T-helper 17 cell (primary cell): ENCODE data around the gene SYNGR3. TPM values are rescaled to one million over a fixed set of nuclear protein-coding genes. Genes with fewer than 3 reads are reported as not detected.
A peak's percentile ranks its signal among the peaks of the same experiment; 100 is the strongest.

Experiments used
- ATAC-seq: fragments of 150-1000 bp; cut with Tn5 transposase; 2 replicates; pipeline ENCODE4 v1.10.0; 2021; ENCODE audit warnings: mild to moderate bottlenecking, moderate library complexity
- DNase-seq, 3 donors: peaks; one replicate each; pipeline versions ENCODE4 v3.0.0 to v3.0.0-alpha.2; 2020 to 2021
- H3K9me3 ChIP-seq: one replicate; pipeline ENCODE4 v1.7.0; 2013; ENCODE audit warnings: low read length, mild to moderate bottlenecking; ENCODE audit not compliant: control insufficient read depth, poor library complexity, severe bottlenecking
- H3K27ac Mint-ChIP-seq: one replicate; pipeline ENCODE4 v1.8.0; 2022; ENCODE audit warnings: mild to moderate bottlenecking, moderate library complexity, mixed read lengths
- H3K27me3 Mint-ChIP-seq: one replicate; pipeline ENCODE4 v1.8.0; 2022; ENCODE audit warnings: mixed read lengths
- H3K36me3 Mint-ChIP-seq: one replicate; pipeline ENCODE4 v1.8.0; 2022; ENCODE audit warnings: low read depth, mixed read lengths
- H3K4me1 Mint-ChIP-seq: one replicate; pipeline ENCODE4 v1.8.0; 2022; ENCODE audit warnings: mild to moderate bottlenecking, mixed read lengths
- H3K4me3 Mint-ChIP-seq: one replicate; pipeline ENCODE4 v1.8.0; 2022; ENCODE audit warnings: mild to moderate bottlenecking, moderate library complexity, mixed read lengths
- total RNA-seq, 4 donors: library from RNA in 2 of 4; stranded (reverse) in 2 of 4; gene quantifications; one replicate each; pipeline ENCODE4 v1.2.3 and lab custom pipeline; 2022 to 2026

The SYNGR3 gene
- total RNA-seq, 2 donors from 2014 or later = 7.3 to 8.1 TPM

GRCh38 chr16:1985466-1986150 lies 4.2 kb upstream of the SYNGR3 start:
- no peak for DNase-seq
- H3K9me3 ChIP-seq = no peaks in the 10 kb centered on the region
- Mint-ChIP-seq H3K4me1 (peaks cover 14% of the 10 kb centered on the region), H3K36me3 (no peaks in the 10 kb centered on the region), H3K27ac (no peak overlapping the region), H3K4me3 (peak overlapping the region; percentile 87), H3K27me3 (peaks cover 21% of the 10 kb centered on the region)
- ATAC-seq = no peak

DNA sequence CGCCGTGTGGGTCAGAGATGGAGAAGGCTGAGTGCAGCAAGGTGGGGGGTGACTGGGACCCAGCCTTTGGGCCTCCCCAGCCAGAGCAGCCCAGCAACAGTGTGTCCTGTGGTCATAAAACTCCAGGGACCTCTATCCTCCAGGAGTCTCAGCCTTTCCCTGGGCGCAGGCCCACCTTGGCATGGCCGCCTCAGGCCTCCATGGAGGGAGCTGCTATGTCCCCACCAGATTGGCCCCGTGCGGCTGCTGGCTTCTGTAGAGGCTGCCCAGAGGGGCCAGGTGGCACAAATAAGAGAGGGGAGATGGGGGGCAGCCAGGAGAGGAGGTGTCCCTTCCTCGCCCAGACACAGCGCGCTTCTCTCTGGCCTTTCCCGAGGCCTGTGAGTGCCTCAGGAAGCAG lies 2.6 kb upstream of the SYNGR3 start:
- ATAC-seq = no peak
- H3K27ac Mint-ChIP-seq = no peak overlapping the region

GRCh38 chr16:1990101-1990350 lies 256 bp downstream of the SYNGR3 start:
- Mint-ChIP-seq H3K27me3 (peaks cover 5% of the 10 kb centered on the region), H3K4me3 (no peak overlapping the region), H3K36me3 (no peaks in the 10 kb centered on the region), H3K27ac (no peak overlapping the region), H3K4me1 (peaks cover 9% of the 10 kb centered on the region)
- no peaks in the 10 kb centered on the region for H3K9me3 ChIP-seq
- no peak for ATAC-seq
- DNase-seq = no peak

More for the DNA sequence above, 2.6 kb upstream of the SYNGR3 start:
- no peak overlapping the region for H3K4me3 Mint-ChIP-seq
- H3K27me3 Mint-ChIP-seq = peaks cover 9% of the 10 kb centered on the region
- H3K4me1 Mint-ChIP-seq = peaks cover 16% of the 10 kb centered on the region
- no peaks in the 10 kb centered on the region for H3K36me3 Mint-ChIP-seq
- no peak for DNase-seq
- H3K9me3 ChIP-seq = no peaks in the 10 kb centered on the region

DNA sequence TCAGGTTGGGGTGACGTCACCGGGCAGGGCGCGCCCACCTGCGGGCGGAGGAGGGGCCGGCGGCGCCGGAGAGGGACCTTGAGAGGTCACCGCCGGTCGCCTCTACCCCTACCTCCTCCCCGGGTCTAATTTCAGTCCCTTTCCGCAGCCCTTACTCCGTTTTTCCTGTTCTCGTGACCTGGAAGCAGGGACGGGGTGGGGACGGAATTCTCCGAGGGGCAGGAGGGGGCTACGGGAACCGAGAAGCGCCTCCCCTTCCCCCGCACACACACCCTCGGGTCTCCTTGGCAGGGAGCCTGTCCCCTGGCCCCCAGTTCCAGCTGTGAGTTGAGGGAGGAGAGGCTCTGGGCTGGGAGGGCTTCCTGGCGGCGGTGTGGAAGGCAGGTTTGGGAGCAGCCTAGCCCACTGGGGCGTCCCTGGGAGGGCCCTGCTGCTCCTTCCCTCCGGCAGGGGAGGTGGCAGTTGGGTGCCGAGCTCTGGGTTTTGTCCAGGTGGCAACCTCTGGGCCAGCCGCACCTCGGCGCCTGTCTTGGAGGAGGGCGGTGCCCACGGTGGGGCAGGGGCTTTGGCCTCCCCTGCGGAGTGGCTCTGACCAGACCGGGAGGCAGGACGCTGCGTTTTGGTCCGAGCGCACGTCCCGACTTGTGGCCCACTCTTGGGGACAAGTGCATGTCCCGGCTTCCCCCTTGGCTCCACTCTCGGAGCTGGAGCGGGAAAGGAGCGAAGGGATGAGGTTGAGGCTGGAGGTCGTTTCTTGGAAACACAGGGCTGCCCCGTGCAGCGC lies 773 bp downstream of the SYNGR3 start:
- ATAC-seq (no peak), DNase-seq (peak in 1 of 3 donors; percentile 32)
- Mint-ChIP-seq H3K27ac (peak overlapping the region; percentile 65), H3K4me3 (peak overlapping the region; percentile 79), H3K4me1 (peaks cover 11% of the 10 kb centered on the region), H3K27me3 (peaks cover 5% of the 10 kb centered on the region), H3K36me3 (no peaks in the 10 kb centered on the region)
- no peaks in the 10 kb centered on the region for H3K9me3 ChIP-seq

- Mint-ChIP-seq H3K36me3 (no peaks in the 10 kb centered on the region), H3K27ac (peak overlapping the region; percentile 65), H3K4me3 (peak overlapping the region; percentile 75), H3K4me1 (peaks cover 11% of the 10 kb centered on the region), H3K27me3 (peaks cover 5% of the 10 kb centered on the region)
- H3K9me3 ChIP-seq = no peaks in the 10 kb centered on the region
- ATAC-seq (peak; percentile 35), DNase-seq (peak in 1 of 3 donors; percentile 48)
Measured at GRCh38 chr16:1991135-1991551, 1.4 kb downstream of the SYNGR3 start.

DNA sequence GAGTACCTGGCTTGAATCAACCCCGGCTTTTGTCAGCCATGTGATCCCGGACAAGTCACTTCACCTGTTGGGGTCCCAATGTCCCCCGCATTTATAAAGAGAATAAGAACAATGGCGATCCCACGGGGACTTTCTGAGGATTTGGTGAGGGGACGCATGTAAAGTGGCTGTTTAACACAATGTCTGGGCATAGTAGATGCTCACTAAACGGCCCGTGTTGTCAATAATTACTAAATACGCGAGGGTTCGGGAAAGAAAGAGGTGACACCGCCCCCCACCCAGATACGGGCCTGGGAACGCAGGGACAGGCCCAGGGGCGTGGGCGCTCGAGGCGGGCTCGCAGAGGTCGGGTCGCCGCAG lies 1.8 kb downstream of the SYNGR3 start:
- Mint-ChIP-seq H3K4me1 (peaks cover 10% of the 10 kb centered on the region), H3K27me3 (peaks cover 5% of the 10 kb centered on the region), H3K36me3 (no peaks in the 10 kb centered on the region), H3K27ac (peak overlapping the region; percentile 65), H3K4me3 (peak overlapping the region; percentile 75)
- ATAC-seq = no peak
- no peaks in the 10 kb centered on the region for H3K9me3 ChIP-seq
- DNase-seq = no peak

DNA sequence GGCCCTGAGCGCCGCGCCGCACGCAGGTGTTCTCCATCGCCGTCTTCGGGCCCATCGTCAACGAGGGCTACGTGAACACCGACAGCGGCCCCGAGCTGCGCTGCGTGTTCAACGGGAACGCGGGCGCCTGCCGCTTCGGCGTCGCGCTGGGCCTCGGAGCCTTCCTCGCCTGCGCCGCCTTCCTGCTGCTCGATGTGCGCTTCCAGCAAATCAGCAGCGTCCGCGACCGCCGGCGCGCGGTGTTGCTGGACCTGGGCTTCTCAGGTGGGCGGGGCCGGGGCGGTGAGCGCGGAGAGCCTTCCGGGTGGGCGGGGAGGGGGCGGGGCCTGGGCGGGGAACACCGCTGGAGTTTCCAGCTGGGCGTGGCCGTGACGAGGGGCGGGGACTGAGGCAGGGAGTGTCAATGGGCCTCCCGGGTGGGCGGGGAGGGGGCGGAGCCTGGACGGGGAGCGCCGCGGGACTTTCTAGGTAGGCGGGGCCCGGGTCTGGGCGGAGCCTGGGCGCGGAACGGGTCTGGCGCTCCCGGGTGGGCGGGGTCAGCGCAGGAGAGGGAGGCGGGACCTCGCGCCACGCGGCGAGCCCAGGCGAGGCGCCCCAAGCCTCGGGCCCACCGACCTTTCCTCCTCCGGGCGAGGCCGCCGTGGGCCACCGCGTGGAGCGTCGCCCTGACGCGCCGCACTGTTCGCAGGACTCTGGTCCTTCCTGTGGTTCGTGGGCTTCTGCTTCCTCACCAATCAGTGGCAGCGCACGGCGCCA lies 2.4 kb downstream of the SYNGR3 start:
- H3K9me3 ChIP-seq = no peaks in the 10 kb centered on the region
- Mint-ChIP-seq H3K4me1 (peaks cover 7% of the 10 kb centered on the region), H3K27me3 (peaks cover 5% of the 10 kb centered on the region), H3K27ac (peak overlapping the region; percentile 65), H3K36me3 (no peaks in the 10 kb centered on the region), H3K4me3 (peak overlapping the region; percentile 75)
- ATAC-seq (peak; percentile 86), DNase-seq (peak; percentile 97 to 100 (median 99))

GRCh38 chr16:1992704-1993317 lies 3.0 kb downstream of the SYNGR3 start:
- Mint-ChIP-seq H3K36me3 (no peaks in the 10 kb centered on the region), H3K4me3 (no peak overlapping the region), H3K4me1 (peaks cover 7% of the 10 kb centered on the region), H3K27me3 (peaks cover 5% of the 10 kb centered on the region), H3K27ac (peak overlapping the region; percentile 53)
- ATAC-seq (no peak), DNase-seq (no peak)
- H3K9me3 ChIP-seq = no peaks in the 10 kb centered on the region

DNA sequence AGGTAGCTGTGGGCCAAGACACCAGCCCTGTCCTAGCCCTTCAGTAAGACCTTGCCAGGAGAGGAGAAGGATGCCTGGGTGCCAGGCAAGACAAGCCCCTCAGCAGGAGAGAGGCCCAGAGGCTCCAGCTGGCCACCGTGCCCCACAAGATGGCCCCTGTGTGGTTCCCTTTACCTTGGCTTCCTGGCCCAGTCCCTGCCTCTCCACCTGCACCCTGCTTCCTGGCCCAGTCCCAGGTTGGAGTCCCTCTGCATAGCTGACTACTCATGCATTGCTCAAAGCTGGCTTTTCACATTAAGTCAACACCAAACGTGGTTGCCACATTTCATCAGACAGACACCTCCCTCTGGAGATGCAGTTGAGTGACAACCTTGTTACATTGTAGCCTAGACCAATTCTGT lies 4.0 kb downstream of the SYNGR3 start:
- ATAC-seq = no peak
- no peaks in the 10 kb centered on the region for H3K36me3 Mint-ChIP-seq
- peaks cover 3% of the 10 kb centered on the region for H3K27me3 Mint-ChIP-seq
- peaks cover 8% of the 10 kb centered on the region for H3K4me1 Mint-ChIP-seq
- peak overlapping the region; percentile 33 for H3K4me3 Mint-ChIP-seq
- no peaks in the 10 kb centered on the region for H3K9me3 ChIP-seq
- H3K27ac Mint-ChIP-seq = peak overlapping the region; percentile 53
- no peak for DNase-seq

- no peaks in the 10 kb centered on the region for H3K36me3 Mint-ChIP-seq
- no peak overlapping the region for H3K4me3 Mint-ChIP-seq
- H3K27ac Mint-ChIP-seq = no peak overlapping the region
- DNase-seq = no peak
- peaks cover 5% of the 10 kb centered on the region for H3K4me1 Mint-ChIP-seq
- no peak for ATAC-seq
- no peaks in the 10 kb centered on the region for H3K9me3 ChIP-seq
- H3K27me3 Mint-ChIP-seq = no peaks in the 10 kb centered on the region
Measured at GRCh38 chr16:1997494-1998359, 8.0 kb downstream of the SYNGR3 start.

- peaks cover 5% of the 10 kb centered on the region for H3K4me1 Mint-ChIP-seq
- no peaks in the 10 kb centered on the region for H3K27me3 Mint-ChIP-seq
- no peaks in the 10 kb centered on the region for H3K9me3 ChIP-seq
- no peaks in the 10 kb centered on the region for H3K36me3 Mint-ChIP-seq
- no peak for DNase-seq
- ATAC-seq = no peak
- no peak overlapping the region for H3K27ac Mint-ChIP-seq
- no peak overlapping the region for H3K4me3 Mint-ChIP-seq
Measured at GRCh38 chr16:1998360-1998835, 8.6 kb downstream of the SYNGR3 start.
